Measurements from ENCODE around the gene RHBDL1. TPM values are rescaled to one million over a fixed set of nuclear protein-coding genes. Genes with fewer than 3 reads are reported as not detected.

The RHBDL1 gene
- total RNA-seq, 1 donor from 2014 or later = 2.3 TPM

DNA sequence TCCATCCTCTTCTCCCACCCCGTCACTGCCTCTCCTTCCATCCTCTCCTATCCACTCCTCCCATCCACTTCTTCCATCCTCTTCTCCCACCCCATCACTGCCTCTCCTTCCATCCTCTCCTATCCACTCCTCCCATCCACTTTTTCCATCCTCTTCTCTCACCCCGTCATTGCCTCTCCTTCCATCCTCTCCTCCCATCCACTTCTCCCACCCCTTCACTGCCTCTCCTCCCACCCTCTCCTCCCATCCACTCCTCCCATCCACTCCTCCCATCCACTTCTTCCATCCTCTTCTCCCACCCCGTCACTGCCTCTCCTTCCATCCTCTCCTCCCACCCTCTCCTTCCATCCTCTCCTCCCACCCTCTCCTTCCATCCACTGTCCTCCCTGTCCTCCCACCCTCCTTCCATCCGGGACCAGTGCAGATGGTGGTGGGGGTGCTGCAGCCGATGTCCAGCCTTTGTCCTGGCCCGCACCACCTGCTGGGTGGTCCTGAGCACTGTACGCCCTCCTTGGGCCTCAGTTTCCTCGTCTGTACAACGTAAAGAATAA lies 43.6 kb upstream of the RHBDL1 start:
- H3K36me3 ChIP-seq = peaks cover 39% of the 10 kb centered on the region
- DNase-seq = no peak
- peaks cover 45% of the 10 kb centered on the region for H3K4me1 ChIP-seq
- no peak overlapping the region for H3K27ac ChIP-seq (replicated peaks)
- intact Hi-C loops (cut with micrococcal nuclease) = no loop called here
- no peaks in the 10 kb centered on the region for H3K9me3 ChIP-seq (replicated peaks)
- TF ChIP-seq, protein P1, sequence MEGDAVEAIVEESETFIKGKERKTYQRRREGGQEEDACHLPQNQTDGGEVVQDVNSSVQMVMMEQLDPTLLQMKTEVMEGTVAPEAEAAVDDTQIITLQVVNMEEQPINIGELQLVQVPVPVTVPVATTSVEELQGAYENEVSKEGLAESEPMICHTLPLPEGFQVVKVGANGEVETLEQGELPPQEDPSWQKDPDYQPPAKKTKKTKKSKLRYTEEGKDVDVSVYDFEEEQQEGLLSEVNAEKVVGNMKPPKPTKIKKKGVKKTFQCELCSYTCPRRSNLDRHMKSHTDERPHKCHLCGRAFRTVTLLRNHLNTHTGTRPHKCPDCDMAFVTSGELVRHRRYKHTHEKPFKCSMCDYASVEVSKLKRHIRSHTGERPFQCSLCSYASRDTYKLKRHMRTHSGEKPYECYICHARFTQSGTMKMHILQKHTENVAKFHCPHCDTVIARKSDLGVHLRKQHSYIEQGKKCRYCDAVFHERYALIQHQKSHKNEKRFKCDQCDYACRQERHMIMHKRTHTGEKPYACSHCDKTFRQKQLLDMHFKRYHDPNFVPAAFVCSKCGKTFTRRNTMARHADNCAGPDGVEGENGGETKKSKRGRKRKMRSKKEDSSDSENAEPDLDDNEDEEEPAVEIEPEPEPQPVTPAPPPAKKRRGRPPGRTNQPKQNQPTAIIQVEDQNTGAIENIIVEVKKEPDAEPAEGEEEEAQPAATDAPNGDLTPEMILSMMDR (IDR thresholded peaks at IDR 0.05; ENCODE audit: borderline replicate concordance) = no peak
- no peak overlapping the region for H3K4me3 ChIP-seq
- H3K27me3 ChIP-seq (ENCODE audit: low read depth) = no peaks in the 10 kb centered on the region

GRCh38 chr16:632486-633335 lies 42.8 kb upstream of the RHBDL1 start:
- no peaks in the 10 kb centered on the region for H3K27me3 ChIP-seq (ENCODE audit: low read depth)
- peaks cover 50% of the 10 kb centered on the region for H3K4me1 ChIP-seq
- TF ChIP-seq, protein P1 (IDR thresholded peaks at IDR 0.05; ENCODE audit: borderline replicate concordance) = no peak
- H3K36me3 ChIP-seq = peaks cover 31% of the 10 kb centered on the region
- no peak for DNase-seq
- no peak overlapping the region for H3K4me3 ChIP-seq
- H3K9me3 ChIP-seq (replicated peaks) = no peaks in the 10 kb centered on the region
- intact Hi-C loops (cut with micrococcal nuclease) = no loop called here
- no peak overlapping the region for H3K27ac ChIP-seq (replicated peaks)

- Histone ChIP-seq H3K9me3 (replicated peaks) (no peaks in the 10 kb centered on the region), H3K36me3 (peaks cover 23% of the 10 kb centered on the region), H3K4me1 (peaks cover 57% of the 10 kb centered on the region), H3K27me3 (ENCODE audit: low read depth) (no peaks in the 10 kb centered on the region), H3K4me3 (no peak overlapping the region), H3K27ac (replicated peaks) (no peak overlapping the region)
- TF ChIP-seq, protein P1 (IDR thresholded peaks at IDR 0.05; ENCODE audit: borderline replicate concordance) = no peak
- intact Hi-C loops (cut with micrococcal nuclease) = no loop called here
- DNase-seq = no peak
Measured at GRCh38 chr16:633336-634050, 42.0 kb upstream of the RHBDL1 start.

- DNase-seq = no peak
- Histone ChIP-seq H3K27ac (replicated peaks) (no peak overlapping the region), H3K4me1 (peaks cover 58% of the 10 kb centered on the region), H3K36me3 (peaks cover 22% of the 10 kb centered on the region), H3K27me3 (ENCODE audit: low read depth) (no peaks in the 10 kb centered on the region), H3K4me3 (no peak overlapping the region), H3K9me3 (replicated peaks) (no peaks in the 10 kb centered on the region)
- intact Hi-C loops (cut with micrococcal nuclease) = no loop called here
- TF ChIP-seq, protein P1 (IDR thresholded peaks at IDR 0.05; ENCODE audit: borderline replicate concordance) = no peak
Measured at GRCh38 chr16:634051-634670, 41.3 kb upstream of the RHBDL1 start.

GRCh38 chr16:634996-635395 lies 40.5 kb upstream of the RHBDL1 start:
- Histone ChIP-seq H3K9me3 (replicated peaks) (no peaks in the 10 kb centered on the region), H3K4me1 (peaks cover 50% of the 10 kb centered on the region), H3K36me3 (peaks cover 22% of the 10 kb centered on the region), H3K27me3 (ENCODE audit: low read depth) (no peaks in the 10 kb centered on the region), H3K27ac (replicated peaks) (no peak overlapping the region), H3K4me3 (peak overlapping the region; percentile 91)
- TF ChIP-seq, protein P1 (IDR thresholded peaks at IDR 0.05; ENCODE audit: borderline replicate concordance) = no peak
- intact Hi-C loops (cut with micrococcal nuclease) = no loop called here
- DNase-seq = no peak
